Measurements from ENCODE around the gene TMUB1.
A peak's percentile ranks its signal among the peaks of the same experiment; 100 is the strongest.

Gene TMUB1

DNA sequence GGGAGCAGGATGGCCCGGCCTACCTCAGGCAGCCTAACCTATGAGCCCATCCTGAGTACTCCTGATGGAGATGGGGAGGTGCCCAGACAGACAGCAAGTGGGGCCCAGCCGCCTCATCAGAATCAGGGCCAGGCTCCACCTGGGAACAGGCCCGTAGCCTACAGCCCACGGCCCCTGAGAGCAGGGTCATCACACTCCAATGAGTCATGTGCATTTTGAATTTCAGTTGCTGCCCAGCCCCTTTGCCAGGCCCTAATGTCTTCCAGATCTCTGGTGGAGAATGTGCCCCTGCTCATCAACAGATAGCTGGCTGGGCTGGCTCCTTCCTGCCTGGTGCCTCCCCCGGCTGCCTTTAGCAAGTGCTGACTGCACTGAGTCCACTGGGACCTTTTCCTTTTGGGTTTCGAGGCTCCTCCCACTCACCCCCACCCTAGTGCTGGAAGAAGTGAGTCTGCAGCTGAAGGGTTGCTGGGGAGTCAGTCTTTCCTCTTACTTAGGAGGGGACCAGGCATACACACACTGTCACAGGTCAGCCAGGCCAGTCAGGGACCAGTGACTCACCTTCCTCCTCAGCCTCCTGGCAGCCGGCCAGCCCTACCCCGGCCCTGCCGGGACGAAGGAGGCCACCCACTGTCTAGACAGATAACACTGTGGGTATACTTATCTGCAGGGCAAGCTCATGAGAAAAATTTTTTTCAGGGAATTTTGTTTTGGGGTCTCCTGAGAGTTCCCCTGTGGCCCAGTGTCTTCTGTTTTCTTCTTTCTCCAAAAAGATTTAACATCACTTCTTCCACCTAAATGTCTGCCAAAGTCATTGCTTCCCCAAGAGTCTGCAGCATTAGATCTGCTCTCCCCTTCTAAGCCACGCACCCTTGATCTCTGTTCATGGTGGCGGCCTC is 44.1 kb downstream of the TMUB1 start:
- peaks cover 34% of the 10 kb centered on the region for H3K36me3 ChIP-seq (replicated peaks)
- H3K27me3 ChIP-seq (replicated peaks): no peaks in the 10 kb centered on the region
- in situ Hi-C loops (cut with HindIII; ENCODE audit: low pct_ligation_motif_present, low sequenced_read_pairs): no loop called here
- peak; percentile 94 for DNase-seq
- TF ChIP-seq, protein P1, sequence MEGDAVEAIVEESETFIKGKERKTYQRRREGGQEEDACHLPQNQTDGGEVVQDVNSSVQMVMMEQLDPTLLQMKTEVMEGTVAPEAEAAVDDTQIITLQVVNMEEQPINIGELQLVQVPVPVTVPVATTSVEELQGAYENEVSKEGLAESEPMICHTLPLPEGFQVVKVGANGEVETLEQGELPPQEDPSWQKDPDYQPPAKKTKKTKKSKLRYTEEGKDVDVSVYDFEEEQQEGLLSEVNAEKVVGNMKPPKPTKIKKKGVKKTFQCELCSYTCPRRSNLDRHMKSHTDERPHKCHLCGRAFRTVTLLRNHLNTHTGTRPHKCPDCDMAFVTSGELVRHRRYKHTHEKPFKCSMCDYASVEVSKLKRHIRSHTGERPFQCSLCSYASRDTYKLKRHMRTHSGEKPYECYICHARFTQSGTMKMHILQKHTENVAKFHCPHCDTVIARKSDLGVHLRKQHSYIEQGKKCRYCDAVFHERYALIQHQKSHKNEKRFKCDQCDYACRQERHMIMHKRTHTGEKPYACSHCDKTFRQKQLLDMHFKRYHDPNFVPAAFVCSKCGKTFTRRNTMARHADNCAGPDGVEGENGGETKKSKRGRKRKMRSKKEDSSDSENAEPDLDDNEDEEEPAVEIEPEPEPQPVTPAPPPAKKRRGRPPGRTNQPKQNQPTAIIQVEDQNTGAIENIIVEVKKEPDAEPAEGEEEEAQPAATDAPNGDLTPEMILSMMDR (IDR thresholded peaks at IDR 0.05; ENCODE audit: low read depth, low read length, missing control alignments): no peak
- H3K4me3 ChIP-seq (ENCODE audit: low read depth, low read length): no peak overlapping the region
- peak overlapping the region; percentile 86 for H3K27ac ChIP-seq

DNA sequence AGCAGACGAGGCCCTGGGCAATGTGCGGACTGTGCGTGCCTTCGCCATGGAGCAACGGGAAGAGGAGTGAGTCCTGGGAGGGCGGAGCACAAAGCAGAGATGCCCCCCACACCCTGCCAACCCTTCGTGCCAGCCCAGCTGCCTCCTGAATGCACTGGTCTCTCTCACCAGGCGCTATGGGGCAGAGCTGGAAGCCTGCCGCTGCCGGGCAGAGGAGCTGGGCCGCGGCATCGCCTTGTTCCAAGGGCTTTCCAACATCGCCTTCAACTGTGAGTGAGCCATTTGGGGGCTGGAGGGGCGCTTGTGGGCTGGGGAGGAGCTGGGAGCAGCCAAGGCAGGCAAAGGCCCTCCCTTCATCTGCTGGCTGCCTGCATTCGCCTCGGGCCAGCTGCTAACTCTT is 47.4 kb downstream of the TMUB1 start:
- no peak overlapping the region for H3K4me3 ChIP-seq (ENCODE audit: low read depth, low read length)
- in situ Hi-C loops (cut with HindIII; ENCODE audit: low pct_ligation_motif_present, low sequenced_read_pairs): no loop called here
- H3K27ac ChIP-seq: no peak overlapping the region
- DNase-seq: no peak
- H3K36me3 ChIP-seq (replicated peaks): peaks cover 43% of the 10 kb centered on the region
- TF ChIP-seq, protein P1 (IDR thresholded peaks at IDR 0.05; ENCODE audit: low read depth, low read length, missing control alignments): no peak
- no peaks in the 10 kb centered on the region for H3K27me3 ChIP-seq (replicated peaks)

GRCh38 chr7:151035026-151035717 is 48.1 kb downstream of the TMUB1 start:
- Histone ChIP-seq H3K27me3 (replicated peaks) (no peaks in the 10 kb centered on the region), H3K4me3 (ENCODE audit: low read depth, low read length) (no peak overlapping the region), H3K27ac (no peak overlapping the region), H3K36me3 (replicated peaks) (peaks cover 43% of the 10 kb centered on the region)
- TF ChIP-seq, protein P1 (IDR thresholded peaks at IDR 0.05; ENCODE audit: low read depth, low read length, missing control alignments): no peak
- in situ Hi-C loops (cut with HindIII; ENCODE audit: low pct_ligation_motif_present, low sequenced_read_pairs): no loop called here
- no peak for DNase-seq

DNA sequence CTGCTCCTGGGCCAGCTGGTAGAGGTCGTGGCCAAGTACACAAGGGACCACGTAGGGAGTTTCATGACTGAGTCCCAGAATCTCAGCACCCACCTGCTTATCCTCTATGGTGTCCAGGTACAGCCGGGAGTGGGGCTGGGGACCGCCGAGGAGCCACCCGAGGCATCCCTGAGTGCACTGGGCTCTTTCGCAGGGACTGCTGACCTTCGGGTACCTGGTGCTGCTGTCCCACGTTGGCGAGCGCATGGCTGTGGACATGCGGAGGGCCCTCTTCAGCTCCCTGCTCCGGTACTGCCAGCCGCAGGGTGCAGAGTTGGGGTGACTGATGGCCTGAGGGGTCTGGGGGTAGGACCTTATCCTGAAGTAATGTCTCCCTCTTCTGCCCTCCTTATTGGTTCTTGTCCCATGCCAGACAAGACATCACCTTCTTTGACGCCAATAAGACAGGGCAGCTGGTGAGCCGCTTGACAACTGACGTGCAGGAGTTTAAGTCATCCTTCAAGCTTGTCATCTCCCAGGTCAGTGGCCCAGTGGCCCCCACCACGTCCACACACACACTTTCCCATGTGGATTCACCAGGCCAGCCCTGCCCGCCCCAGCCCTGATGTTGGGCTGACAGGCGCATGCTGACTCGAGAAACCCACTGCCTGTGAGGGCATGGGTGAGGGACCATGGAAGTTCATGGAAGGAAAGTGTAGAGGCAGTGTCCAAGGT is 48.8 kb downstream of the TMUB1 start:
- no peak for DNase-seq
- in situ Hi-C loops (cut with HindIII; ENCODE audit: low pct_ligation_motif_present, low sequenced_read_pairs): no loop called here
- Histone ChIP-seq H3K36me3 (replicated peaks) (peaks cover 43% of the 10 kb centered on the region), H3K4me3 (ENCODE audit: low read depth, low read length) (no peak overlapping the region), H3K27me3 (replicated peaks) (no peaks in the 10 kb centered on the region), H3K27ac (no peak overlapping the region)
- TF ChIP-seq, protein P1 (IDR thresholded peaks at IDR 0.05; ENCODE audit: low read depth, low read length, missing control alignments): no peak

GRCh38 chr7:151033864-151034249 is 49.4 kb downstream of the TMUB1 start:
- no peak overlapping the region for H3K4me3 ChIP-seq (ENCODE audit: low read depth, low read length)
- in situ Hi-C loops (cut with HindIII; ENCODE audit: low pct_ligation_motif_present, low sequenced_read_pairs): no loop called here
- TF ChIP-seq, protein P1 (IDR thresholded peaks at IDR 0.05; ENCODE audit: low read depth, low read length, missing control alignments): no peak
- H3K36me3 ChIP-seq (replicated peaks): peaks cover 43% of the 10 kb centered on the region
- no peaks in the 10 kb centered on the region for H3K27me3 ChIP-seq (replicated peaks)
- DNase-seq: no peak
- H3K27ac ChIP-seq: no peak overlapping the region

Data from brain microvascular endothelial cell (primary cell).